ENCODE results near the gene ELFN1. TPM values are rescaled to one million over a fixed set of nuclear protein-coding genes. Genes with fewer than 3 reads are reported as not detected.

Gene ELFN1
- total and polyA plus RNA-seq, 2 donors (not counting 3 experiments of a cell fraction or from before 2014, with no cell fraction given) = 0.37 to 1.0 TPM

- Histone ChIP-seq H3K27ac (ENCODE audit: insufficient read depth, low read depth, low read length) (no peak overlapping the region), H3K27me3 (ENCODE audit: control insufficient read depth in 2 of 2, insufficient read depth in 2 of 2, low read length in 2 of 2) (no peaks in the 10 kb centered on the region), H3K4me2 (ENCODE audit: insufficient read depth, low read length) (no peak overlapping the region), H3K9ac (replicated peaks; ENCODE audit: extremely low read depth, insufficient read depth, low read length) (no peak overlapping the region), H4K20me1 (replicated peaks; ENCODE audit: control insufficient read depth, extremely low read depth, insufficient read depth, low read length) (no peaks in the 10 kb centered on the region), H3K9me3 (replicated peaks; ENCODE audit: control insufficient read depth, insufficient read depth, low read length) (peaks cover 3% of the 10 kb centered on the region), H3K4me1 (ENCODE audit: control insufficient read depth, extremely low read depth, insufficient read depth, low read length) (no peaks in the 10 kb centered on the region), H3K79me2 (ENCODE audit: control insufficient read depth, insufficient read depth, low read length) (no peaks in the 10 kb centered on the region), H3K36me3 (ENCODE audit: control insufficient read depth in 2 of 2, extremely low read depth in 1 of 2, insufficient read depth in 2 of 2, low read length in 2 of 2) (no peaks in the 10 kb centered on the region), H2AFZ (ENCODE audit: low read depth, low read length) (no peak overlapping the region), H3K9me1 (replicated peaks; ENCODE audit: control insufficient read depth, extremely low read depth, insufficient read depth, low read length) (no peaks in the 10 kb centered on the region), H3K4me3 (replicated peaks in 1 of 3; ENCODE audit: insufficient read depth in 1 of 3, low read depth in 1 of 3, low read length in 3 of 3) (no peak overlapping the region)
- no peak for TF ChIP-seq EZH2 (IDR thresholded peaks at IDR 0.05; ENCODE audit: borderline replicate concordance, low read depth, low read length, severe bottlenecking)
- FAIRE-seq (no peak), DNase-seq (ENCODE audit: low read depth, low spot score) (no peak)
- ChIA-PET CTCF (no interaction called here), POLR2A (no interaction called here)
- no TSS peak for BruUV-seq (replicated peaks)
- intact Hi-C loops (cut with micrococcal nuclease) = no loop called here
- dilution Hi-C loops (cut with MboI; ENCODE audit: extremely low pct_ligation_motif_present, low sequenced_read_pairs) = no loop called here
Observed at GRCh38 chr7:1708596-1709251, 38.6 kb downstream of the ELFN1 start.

DNA sequence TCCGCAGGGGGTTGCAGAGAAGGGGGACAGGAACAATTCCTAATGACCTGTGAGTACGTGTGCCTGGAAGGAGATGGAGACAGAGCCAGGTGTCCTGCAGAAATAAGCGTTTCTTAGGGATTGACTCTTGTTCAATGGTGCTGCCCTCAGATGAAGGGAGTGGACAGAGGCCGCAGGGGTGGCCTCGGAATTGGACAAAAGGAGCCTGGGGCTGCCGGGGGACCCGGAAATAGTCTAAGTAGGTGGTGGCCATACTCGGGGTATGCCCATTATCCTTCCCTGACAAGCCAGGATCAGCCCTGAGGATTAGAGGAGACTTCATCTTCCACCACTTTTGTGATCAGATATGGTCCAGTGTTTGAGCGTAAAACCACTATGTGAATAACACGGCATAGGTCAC lies 39.2 kb downstream of the ELFN1 start:
- DNase-seq (ENCODE audit: low read depth, low spot score) (no peak), FAIRE-seq (no peak)
- no peak overlapping the region for H3K4me3 ChIP-seq (replicated peaks in 1 of 3; ENCODE audit: insufficient read depth in 1 of 3, low read depth in 1 of 3, low read length in 3 of 3)
- no peaks in the 10 kb centered on the region for H3K4me1 ChIP-seq (ENCODE audit: control insufficient read depth, extremely low read depth, insufficient read depth, low read length)
- no peak overlapping the region for H3K27ac ChIP-seq (ENCODE audit: insufficient read depth, low read depth, low read length)
- POLR2A ChIA-PET = no interaction called here
- H3K4me2 ChIP-seq (ENCODE audit: insufficient read depth, low read length) = no peak overlapping the region
- H3K9me3 ChIP-seq (replicated peaks; ENCODE audit: control insufficient read depth, insufficient read depth, low read length) = peaks cover 3% of the 10 kb centered on the region
- CTCF ChIA-PET = interaction anchor here (1.1 to 1.3 kb wide), 2 partner anchors 19 to 500 kb away, joined by 3 to 4 read pairs; no protein-coding TSS in a partner anchor
- no peaks in the 10 kb centered on the region for H3K36me3 ChIP-seq (ENCODE audit: control insufficient read depth in 2 of 2, extremely low read depth in 1 of 2, insufficient read depth in 2 of 2, low read length in 2 of 2)
- H4K20me1 ChIP-seq (replicated peaks; ENCODE audit: control insufficient read depth, extremely low read depth, insufficient read depth, low read length) = no peaks in the 10 kb centered on the region
- no peaks in the 10 kb centered on the region for H3K79me2 ChIP-seq (ENCODE audit: control insufficient read depth, insufficient read depth, low read length)
- dilution Hi-C loops (cut with MboI; ENCODE audit: extremely low pct_ligation_motif_present, low sequenced_read_pairs) = no loop called here
- intact Hi-C loops (cut with micrococcal nuclease) = no loop called here
- BruUV-seq (replicated peaks) = no TSS peak
- no peak overlapping the region for H3K9ac ChIP-seq (replicated peaks; ENCODE audit: extremely low read depth, insufficient read depth, low read length)
- H3K27me3 ChIP-seq (ENCODE audit: control insufficient read depth in 2 of 2, insufficient read depth in 2 of 2, low read length in 2 of 2) = no peaks in the 10 kb centered on the region
- H2AFZ ChIP-seq (ENCODE audit: low read depth, low read length) = no peak overlapping the region
- no peak for TF ChIP-seq JUN (IDR thresholded peaks at IDR 0.05; ENCODE audit: borderline replicate concordance, insufficient read depth, insufficient read length, low read depth)
- TF ChIP-seq, protein P1, sequence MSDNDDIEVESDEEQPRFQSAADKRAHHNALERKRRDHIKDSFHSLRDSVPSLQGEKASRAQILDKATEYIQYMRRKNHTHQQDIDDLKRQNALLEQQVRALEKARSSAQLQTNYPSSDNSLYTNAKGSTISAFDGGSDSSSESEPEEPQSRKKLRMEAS (IDR thresholded peaks at IDR 0.05; ENCODE audit: insufficient read depth, insufficient read length) = no peak
- H3K9me1 ChIP-seq (replicated peaks; ENCODE audit: control insufficient read depth, extremely low read depth, insufficient read depth, low read length) = no peaks in the 10 kb centered on the region

Data from endothelial cell of umbilical vein (primary cell).